HG02981 (cell line): Measurements from ENCODE around the gene NELL2.
"Not testable (repeated sequence)": the region's sequence is repeated elsewhere in the genome, so short reads cannot be mapped to it uniquely, and the experiment has no call there.

Experiments used
- ATAC-seq: cut with Tn5 transposase; IDR thresholded peaks from one replicate; pipeline ENCODE4 v1.9.1; 2021; ENCODE audit warnings: mild to moderate bottlenecking, moderate library complexity; ENCODE audit not compliant: unreplicated experiment

NELL2 gene

DNA sequence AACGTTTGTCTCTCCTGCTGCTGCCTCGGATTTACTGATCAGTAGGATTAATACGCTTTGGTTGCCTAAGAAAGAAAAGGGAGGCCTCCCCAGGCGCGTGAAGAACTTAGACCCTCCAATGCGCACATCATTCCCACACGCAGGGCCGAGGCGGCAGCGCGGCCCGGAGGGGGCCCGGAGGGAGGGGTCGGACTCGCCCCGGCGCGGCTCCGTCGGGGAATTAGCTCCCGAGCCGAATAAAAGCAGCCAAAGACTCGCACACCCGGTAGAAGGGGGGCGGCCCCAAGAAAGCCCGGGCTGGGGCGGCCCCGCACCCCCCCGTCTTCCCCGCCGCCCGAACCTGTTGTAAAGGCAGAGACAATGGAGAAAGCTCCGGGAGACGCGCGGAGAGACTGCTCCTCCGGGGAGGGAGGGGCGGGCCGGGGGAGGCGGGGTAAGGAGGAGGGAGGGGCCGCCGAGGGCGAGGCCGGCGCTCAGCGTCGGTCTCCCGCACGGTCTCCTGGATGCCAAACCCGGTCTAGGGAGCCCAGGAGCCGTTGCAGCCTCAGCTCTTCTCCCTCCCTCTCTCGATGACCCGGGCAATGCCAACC is at the start of gene NELL2:
Gene NELL2, minus strand, starts transcription at position 362 of the 590 bp plus-strand sequence. CDS start 446 bp downstream, outside the sequence.
- ATAC-seq, result peak; percentile 60

DNA sequence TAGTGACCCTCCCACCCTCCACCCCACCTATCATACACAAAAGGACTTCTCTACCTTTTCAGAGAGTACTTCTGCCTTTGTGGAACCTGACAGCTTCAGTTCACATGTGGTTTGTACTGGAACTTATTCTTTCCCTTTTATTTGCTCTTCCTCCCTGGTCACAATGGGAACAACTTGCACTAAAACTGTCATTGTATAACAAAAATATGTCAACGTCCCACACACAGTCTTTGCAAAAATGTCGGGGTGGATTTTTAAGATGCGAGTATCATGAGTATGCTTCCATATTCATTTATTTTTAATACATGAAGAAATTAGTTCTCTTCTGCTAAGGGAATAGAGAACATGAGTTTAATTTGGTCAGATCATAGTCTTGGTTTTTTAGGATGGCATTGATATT is 45.6 kb upstream of the NELL2 start:
- ATAC-seq, result no peak

DNA sequence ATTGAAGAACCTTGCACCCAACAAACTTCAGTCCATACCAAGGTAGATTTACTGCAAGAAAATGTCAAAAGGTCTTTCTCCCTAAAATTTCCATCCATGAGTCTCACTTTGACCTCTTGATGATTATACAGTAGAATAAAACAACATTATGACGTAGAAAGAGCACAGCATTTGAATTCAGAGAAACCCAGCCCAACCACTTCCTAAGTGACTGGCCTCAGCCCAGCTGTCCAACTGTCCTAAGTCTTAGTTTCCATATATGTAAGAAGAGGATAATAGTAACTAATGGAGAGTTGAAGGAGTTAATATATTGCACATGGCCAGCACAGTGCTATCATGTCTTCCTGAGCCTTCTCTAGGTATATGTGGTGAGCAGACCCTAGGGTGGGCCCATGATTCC is 41.0 kb upstream of the NELL2 start:
- ATAC-seq, result no peak

DNA sequence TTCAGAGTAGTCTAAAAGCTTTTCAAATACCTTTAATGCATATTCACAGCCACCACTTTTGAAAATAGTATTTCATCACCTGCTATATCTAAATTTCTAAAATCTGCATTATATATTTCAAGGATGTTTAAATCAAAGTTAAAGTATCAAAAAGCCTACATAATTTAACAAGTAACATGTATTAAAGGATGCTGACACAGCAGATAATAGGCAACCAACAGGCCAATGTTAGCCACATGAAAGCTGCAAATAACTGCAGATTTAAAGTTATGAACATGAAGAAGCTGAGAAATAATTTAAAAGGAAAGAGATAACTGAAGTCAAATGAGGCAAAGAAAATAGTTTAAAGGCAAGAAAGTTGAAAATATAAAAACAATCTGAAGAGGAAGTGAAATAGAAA is 39.8 kb upstream of the NELL2 start:
- no peak for ATAC-seq

DNA sequence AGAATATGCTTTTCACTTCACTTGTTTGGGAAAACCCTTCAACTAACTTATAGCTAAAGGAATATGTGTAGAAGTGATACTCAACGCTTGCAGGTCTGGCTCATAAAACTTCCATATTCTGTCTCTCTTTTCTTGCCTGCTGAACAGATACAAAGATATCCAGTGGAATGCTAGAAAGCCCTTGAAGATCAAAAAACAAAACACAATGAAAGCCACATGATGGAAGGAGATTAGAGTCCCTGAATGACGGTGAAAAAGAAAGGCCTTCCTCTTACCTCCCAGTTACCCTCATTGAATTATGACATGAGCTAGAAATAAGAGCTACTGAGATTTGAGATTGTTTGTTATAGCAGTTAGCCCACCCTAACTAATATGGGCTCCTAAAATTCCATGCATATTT is 28.2 kb upstream of the NELL2 start:
- ATAC-seq, result no peak

DNA sequence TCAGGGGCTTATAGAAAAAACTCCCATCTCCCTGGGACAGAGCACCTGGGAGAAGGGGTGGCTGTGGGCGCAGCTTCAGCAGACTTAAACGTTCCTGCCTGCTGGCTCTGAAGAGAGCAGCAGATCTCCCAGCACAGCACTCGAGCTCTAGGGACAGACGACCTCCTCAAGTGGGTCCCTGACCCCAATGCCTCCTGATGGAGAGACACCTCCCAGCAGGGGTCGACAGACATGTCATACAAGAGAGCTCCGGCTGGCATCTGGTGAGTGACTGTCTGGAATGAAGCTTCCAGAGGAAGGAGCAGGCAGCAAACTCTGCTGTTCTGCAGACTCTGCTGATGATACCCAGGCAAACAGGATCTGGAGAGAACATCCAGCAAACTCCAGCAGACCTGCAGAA is 22.0 kb upstream of the NELL2 start:
- ATAC-seq, result not testable (repeated sequence)

DNA sequence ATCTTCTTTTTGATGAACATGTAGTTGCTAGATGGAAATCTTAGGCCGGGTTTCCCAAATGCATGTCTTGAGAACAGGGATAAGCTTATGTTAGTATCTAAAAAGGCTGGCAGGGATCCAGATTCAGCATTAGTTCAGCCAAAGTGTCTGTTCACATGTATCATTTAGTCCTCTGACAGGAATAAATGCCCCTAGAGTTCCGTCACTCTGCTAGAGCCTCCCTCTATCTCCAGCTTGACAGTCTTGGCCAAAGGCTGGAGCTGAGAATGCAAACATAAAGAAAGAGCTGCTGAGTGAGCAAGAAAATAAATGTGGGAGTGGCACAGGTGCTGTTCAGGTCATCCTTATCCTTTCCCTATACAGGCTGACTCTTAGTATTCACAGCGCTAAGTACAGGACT is 13.8 kb upstream of the NELL2 start:
- no peak for ATAC-seq

DNA sequence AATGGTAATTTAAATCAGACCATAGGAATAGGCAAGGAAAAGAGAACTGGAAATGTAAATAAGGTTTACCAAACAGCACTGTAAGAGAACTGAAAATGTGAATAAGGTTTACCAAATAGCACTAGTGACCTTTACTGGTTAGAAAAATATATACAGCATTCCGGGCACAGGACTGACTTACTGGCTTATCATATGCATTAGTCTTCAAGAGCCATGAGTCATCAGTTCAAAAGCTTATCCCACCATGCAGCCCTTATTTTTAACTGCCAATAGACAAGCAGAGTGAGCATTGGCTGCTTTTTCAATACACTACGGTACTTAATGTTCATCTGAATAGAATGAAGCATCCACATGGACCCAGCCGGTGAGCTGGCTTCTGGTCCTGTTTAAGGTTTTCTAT is 13.0 kb upstream of the NELL2 start:
- ATAC-seq, result no peak

DNA sequence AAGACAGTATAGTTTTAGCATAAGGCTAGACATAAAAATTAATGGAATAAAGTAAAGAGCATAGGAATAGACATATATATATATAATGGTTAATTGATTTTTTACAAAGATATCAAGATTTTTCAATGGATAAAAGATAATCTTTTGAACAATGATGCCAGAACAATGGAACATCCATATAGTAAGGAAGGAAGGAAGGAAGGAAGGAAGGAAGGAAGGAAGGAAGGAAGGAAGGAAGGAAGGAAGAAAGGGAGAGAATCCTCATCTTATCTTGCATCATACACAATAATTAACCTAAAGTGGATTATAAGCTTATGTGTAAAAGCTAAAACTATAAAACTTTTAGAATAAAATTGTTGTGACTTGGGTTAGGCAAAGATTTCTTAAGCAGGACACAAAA is 9.8 kb upstream of the NELL2 start:
- ATAC-seq, result no peak

DNA sequence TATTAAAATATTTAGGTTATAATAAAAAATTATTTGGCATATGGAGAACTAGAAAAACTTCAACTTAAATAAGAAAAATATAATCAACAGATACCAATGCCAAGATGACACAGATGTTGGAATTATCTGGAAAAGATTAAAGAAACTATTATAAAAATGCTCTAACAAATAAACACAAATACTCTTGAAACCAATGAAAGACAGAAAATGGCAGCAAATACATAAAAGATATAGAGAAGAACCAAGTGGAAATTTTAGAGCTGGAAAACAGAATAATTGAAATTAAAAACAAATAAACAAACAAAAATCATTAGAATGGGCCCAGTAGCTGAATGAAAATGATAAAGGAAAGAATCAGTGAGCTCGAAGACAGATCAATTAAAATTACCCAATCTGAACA is 5.1 kb upstream of the NELL2 start:
- ATAC-seq, result no peak

DNA sequence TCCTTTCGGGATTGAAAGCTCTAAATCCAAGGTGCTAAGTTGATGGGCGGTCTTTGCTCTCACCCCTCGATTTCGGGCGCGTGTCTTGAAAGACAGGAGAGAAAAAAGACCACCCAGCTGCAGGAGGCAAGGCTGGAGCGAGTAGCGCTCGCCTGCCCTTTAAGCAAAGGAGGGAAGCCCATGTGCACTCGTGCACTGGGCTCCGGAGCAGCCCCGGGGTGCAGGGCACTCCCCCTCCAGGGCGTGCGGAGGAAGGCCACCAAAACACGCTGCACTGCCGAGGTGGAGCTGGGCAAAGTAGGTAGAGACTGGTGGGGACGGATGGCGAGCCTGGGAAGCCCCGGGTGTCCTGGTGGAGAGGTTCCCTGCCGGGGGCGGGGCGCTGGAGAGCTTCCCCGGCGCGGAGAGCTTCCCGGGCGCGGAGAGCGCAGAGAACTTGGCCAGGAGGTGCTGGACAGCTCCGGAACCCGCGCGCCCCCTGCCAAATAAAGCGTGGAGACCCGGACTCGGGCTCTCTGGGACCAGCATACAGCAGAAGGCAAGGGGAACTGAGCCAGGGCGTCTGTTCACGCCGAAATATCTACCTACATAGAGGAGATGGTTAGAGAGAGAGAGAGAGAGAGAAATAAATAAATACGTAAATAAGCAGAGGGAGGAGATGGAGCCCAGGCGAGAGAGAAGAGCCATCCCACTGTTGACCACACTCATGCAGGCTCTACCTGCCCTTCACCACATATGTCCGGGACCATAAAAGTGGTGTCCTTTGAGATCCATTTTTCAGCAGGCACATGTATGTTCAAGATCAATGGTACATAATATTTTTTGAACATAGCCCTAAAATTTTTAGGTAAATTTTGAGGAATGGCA is 662 bp upstream of the NELL2 start:
- peak; percentile 35 for ATAC-seq

DNA sequence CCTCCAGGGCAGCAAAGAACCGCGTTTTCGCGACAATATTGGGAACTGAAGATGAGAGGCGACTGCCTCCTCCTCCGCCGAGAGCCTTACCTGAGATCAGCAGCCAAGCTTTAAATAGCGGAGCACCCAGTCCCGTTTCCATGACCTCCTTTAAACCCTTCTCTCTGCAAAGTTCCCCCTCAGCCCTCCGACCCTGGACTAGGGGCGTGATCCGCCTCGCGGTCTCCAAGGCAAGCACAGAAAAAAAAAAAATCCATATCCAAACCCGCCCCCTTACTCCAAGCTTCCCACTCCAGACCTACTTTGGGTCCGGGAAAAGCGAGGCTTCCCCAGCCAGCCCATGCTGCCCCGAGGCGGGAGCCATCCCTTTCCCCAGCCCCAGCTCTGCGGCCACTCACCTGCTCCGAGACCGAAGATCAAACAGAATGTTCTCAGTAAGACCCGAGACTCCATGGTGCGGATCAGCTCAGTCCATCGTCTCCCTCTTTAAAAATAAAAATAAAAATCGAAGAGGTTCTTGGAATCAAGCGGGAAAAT is 630 bp downstream of the NELL2 start:
- no peak for ATAC-seq

DNA sequence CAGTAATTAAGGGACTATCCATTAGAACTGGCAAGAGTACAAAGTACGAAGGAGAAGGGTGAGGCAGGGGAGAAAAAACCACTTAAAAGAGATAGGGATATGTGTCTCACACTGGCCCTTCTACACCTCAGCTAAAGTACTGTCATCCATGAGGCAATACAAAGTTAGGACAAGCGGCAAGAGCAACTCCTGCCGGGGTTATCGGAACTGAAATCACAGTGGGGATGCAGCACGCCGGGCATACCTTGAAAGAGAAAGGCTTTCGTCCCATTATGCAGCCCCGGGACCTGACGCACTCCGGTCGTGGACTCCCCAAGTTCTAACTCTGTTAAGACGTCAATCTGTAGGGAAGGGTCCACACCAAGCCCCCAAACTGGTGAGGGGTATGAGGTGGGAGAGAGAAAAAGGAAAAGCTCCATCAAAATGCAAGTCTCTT is 1.1 kb downstream of the NELL2 start:
- ATAC-seq, result no peak

DNA sequence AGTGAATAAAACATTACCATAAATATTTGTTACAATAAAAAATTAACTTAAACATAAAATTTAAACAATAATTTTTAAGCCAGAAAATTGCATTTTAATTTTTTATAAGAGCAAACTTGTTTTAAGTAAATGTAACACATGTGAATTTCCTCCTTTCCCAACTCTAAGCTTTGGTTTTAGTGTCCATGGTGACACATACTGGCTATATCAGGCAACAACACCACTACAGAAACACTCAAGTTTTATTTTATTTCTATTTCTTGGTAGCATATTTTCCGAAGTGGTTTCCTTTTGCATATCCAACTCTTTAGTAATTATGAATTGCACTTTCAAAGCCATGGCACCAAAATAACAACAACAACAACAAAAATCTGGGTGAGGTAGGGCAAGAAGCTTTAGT is 2.2 kb downstream of the NELL2 start:
- ATAC-seq, result no peak

DNA sequence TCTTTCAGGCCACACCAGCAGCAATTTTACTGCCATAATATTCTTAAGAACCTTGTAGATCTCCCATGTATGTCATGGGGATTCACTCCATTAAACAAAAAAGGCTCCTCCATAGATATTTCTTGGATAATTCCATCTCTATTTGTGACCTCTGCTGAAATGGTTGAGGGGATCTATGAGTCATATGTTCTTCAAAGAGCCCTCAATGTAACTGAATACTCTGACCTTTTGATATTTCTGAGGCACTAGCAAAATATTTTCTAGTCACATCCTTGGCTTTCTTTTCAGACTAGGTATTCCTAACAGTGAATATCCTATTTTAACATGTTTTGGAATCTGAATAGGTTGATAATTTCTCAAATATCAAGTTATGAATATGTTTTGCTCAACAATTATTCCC is 6.6 kb downstream of the NELL2 start:
- ATAC-seq, result no peak

DNA sequence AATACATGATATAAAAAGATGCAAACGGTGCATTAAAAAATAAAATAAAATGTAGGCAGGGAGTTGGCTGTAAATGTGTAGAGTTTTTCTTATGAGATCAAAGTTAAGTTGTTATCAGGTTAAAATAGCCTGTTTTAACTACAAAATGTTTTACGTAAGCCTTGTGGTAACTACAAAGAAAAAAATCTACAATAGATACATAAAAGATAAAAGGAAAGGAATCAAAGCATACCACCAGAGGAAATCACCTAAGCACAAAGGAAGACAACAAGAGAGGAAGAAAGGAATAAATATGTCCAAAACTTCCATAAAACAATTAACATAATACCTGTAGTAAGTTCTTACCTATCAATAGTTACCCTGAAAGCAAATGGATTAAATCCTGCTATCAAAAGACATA is 12.2 kb downstream of the NELL2 start:
- ATAC-seq, result no peak

DNA sequence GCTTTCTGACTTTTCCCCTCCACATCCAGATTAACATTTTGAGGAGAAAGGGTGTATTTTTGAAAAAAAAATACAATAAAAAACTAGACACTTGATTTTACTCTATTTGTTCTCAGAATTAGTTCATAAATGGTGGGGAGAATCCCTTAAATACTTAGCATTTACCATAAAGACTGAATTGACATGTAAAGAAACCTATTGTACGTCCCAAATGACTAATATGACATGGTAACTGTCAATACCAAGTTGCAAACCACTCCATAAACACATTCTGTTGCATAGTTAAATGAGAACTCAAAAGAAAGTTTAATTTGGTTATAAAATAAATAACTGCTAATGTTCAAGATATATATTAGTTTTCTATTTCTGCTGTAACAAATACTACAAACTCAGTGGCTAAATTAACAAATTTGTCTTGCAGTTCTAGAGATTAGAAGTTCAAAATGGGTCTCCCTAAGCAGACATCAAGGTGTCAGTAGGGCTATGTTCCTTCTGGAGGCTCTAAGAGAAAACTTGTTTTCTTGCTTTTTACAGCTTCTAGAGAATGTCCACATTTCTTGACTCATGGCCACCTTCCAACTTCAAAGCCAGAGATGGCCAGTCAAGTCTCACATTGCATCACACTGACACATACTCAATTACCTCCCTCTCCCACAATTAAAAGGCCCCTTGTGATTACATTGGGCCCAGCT is 16.0 kb downstream of the NELL2 start:
- no peak for ATAC-seq

DNA sequence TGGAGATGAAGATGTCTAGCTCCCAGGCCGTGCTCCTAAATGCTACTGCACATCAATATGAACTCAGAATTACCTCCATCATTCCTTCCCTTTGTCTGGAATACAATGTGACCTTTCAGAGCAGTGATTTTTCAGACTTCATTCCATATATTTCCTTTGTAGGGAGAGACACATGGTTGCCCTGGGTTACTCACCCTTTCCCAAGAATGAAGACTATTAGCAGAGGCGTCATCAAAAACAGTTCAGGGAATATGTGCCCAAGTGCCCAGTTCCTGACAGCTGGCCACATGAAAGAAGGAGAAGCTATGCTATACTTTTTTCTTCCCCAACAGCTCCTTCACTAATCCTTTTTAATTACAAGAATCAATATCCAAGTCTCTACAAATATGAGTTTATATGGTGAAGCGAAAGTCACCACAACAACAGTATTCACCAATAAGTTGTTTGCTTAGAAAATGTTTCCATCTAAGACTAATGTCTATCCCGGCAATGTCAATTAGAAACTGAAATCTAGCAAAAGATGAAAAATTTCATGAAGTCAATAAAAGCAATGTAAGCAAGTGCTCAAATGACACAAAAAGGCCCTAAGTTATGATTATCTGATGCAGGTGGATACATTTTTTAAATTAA is 17.8 kb downstream of the NELL2 start:
- ATAC-seq, result no peak

DNA sequence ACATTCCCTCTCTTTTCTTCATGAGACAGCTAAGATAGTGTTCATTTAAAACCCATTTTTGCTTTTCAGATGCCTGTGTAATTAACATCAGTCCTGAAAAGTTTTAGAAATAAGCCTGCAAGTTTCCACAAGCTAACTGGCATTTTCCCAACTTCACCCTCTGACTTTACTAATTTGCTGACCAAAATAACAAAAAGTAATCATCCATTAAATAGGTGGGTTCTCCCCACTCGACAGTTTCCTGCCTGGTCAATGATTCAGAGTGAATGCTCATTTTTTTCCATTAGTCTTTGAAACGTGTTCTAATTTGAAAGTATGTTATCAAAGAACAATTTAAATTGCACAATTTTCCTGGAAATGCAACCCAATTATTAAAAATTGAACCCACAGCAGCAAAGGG is 23.6 kb downstream of the NELL2 start:
- no peak for ATAC-seq

DNA sequence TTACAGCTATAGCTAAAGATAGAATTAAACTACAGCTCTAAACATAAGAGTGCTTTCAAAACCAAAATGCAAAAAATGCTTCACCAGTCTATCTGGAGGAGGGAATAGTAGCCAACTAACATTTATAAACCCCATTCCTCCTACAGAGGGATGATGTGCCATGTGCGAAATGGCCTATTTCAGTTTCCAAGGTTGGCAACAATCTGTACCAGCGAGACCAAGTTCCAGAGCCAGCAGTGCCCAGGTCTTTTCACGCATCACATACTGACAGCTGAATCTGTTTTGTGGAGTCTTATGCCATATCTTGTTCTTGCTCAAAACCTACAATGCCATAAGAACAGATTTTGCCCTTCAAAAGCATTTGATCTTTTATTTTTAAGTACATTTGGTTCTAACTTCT is 24.5 kb downstream of the NELL2 start:
- no peak for ATAC-seq

DNA sequence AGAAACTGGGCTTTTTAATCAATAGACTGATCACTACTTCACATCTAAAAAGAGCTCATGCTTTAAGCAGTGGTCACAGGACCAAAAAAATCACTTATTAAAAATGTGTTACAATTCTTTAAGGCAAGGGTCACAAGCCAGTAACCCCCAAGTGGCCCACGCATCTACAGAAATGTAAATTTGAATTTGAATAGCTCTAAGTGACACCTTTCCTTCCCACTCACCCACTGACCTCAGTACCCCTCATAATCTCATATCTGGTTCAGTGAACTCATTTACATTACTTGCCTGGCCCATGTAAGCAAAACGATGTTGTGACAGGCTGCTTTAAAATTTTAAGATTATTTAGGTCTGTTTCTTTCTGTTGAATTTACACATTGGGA is 27.4 kb downstream of the NELL2 start:
- peak; percentile 62 for ATAC-seq
